PC-9 (cell line): ENCODE measurements around the gene TBRG4.

Experiments
- CTCF ChIP-seq: fragments of 200-600 bp; sonication (generic); conservative IDR thresholded peaks from 2 replicates; pipeline ENCODE4 v1.6.1; 2017; ENCODE audit warnings: mixed run types, antibody characterized with exemption, mild to moderate bottlenecking, moderate library complexity
- EZH2 ChIP-seq: fragments of 200-600 bp; sonication (generic); IDR thresholded peaks from 2 replicates; pipeline ENCODE4 v1.8.0; 2017; ENCODE audit warnings: antibody characterized with exemption, low read depth

GRCh38 chr7:45138433-45139267, 27.2 kb upstream of the TBRG4 start:
- TF ChIP-seq CTCF (no peak), EZH2 (no peak)
